ENCODE data around the gene DGKI.

- no peak for TF ChIP-seq CTCF (IDR thresholded peaks at IDR 0.05 in 8 of 11, conservative IDR thresholded peaks at IDR 0.05 in 3 of 11)
- no peak for TF ChIP-seq POLR2A (IDR thresholded peaks at IDR 0.05)
- TF ChIP-seq POLR2AphosphoS5 (IDR thresholded peaks at IDR 0.05): no peak
Measured at GRCh38 chr7:137462074-137462715, 384.6 kb downstream of the DGKI start.

Measured in spleen (tissue), 7 donors.